ENCODE measurements around the gene SEC22B.
"Not testable (repeated sequence)": the region's sequence is repeated elsewhere in the genome, so short reads cannot be mapped to it uniquely, and the experiment has no call there.

Gene SEC22B

DNA sequence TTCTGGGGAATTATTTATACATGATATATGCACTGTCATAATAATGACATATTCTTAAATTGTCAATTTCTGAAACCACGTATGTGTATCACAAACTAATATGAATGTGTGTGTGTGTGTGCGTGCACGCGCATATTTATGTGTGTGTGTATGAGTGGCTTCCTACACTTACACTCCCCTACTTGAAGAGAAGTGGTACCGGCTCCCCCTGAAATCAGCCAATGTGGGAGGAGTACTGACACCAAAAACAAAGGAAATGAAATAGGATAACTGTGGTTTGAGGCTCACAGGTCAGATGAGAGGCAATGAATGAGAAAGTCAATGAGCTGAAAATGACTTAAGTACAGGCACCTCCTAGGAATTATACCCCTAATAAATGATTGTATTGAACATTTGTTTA, 64.1 kb downstream of the SEC22B start:
- DNase-seq: not testable (repeated sequence)

DNA sequence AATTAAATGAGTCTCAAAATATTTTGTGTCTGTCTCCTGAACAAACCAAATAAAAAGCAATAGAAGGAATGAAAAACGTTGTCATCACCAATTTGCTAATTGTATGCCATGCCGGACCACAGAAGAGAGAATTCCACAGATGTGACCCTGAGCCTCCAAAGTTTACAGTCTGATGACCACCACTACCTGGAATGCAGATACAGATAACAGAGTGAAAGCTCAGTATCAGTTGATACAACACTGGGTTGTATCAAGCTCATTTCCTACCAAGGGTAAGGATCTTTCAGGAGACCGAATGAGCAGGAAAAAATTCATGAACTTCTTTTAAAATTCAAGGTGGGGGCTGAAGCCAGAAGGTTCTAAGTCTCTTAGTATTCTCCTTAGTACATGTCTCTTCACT, 64.5 kb downstream of the SEC22B start:
- DNase-seq: not testable (repeated sequence)

DNA sequence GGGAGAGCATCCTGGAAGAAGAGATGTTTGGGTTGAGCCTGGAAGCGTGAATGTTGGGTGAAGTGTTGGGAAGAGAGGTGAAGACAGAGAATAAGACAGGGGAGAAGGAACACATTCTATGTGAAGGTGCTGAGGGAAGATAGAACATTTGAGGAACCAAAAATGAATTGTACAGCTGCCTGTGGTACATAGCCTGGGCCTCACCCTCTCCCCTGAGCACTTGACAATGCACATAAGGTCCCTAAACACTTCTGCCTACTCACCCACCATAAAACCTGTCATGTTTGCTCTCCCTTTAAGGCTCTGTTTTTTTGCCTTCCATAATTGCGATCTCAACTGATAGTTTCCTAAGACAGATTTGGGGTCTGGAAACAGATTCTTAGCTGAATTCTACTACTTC, 65.3 kb downstream of the SEC22B start:
- not testable (repeated sequence) for DNase-seq

DNA sequence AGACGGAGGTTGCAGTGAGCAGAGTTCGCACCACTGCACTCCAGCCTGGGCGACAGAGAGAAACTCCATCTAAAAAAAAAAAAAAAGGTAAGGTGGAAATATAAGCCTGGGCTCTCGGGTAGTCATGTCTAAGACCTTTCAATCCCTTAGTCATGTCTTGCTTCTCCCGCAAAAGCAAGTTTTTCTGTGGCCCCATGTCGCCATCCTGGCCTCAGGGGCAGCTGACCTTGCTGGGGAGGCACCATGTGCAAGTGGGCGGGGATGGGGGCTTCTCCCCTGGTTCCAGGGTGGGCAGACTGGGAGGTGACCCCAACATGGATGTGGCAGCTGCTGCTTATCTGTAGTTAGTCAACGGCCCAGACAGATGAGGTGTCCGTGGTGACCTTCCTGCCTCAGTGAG, 66.7 kb downstream of the SEC22B start:
- DNase-seq: not testable (repeated sequence)

DNA sequence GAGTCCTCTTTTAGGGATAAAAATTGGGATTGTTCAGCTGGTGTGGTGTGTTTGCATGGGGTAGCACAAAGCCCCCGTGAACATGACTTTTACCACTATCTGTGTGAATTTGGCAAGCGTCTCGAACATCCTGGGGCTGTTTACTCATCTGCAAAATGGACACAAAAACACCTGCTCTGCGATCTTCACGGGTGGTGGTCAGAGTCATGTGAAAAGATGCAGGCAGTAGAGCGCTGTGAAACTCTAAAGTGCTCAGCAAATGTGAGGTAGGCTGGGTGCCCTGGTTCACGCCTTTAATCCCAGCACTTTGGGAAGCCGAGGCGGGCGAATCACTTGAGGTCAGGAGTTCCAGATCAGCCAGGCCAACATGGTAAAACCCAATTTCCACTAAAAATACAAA, 67.1 kb downstream of the SEC22B start:
- DNase-seq: not testable (repeated sequence)

DNA sequence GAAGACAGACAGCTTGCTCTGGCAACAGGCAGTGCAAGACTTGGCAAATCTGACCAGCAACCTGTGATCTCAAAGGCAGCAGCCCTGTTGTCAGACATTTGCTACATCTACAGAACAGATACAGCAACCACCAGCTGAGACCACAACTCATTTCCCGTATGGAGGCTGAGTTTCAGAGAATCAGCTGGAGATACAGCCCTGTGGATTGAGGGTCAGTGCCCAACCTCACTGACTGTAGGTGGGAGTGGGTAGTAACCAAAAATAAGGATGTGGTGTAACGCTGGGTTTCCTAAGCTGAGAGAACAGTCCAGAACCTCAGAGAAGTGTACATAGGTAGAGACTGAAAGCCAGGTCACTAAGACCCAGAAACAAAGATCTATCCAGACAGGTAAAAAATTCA, 71.0 kb downstream of the SEC22B start:
- not testable (repeated sequence) for DNase-seq

DNA sequence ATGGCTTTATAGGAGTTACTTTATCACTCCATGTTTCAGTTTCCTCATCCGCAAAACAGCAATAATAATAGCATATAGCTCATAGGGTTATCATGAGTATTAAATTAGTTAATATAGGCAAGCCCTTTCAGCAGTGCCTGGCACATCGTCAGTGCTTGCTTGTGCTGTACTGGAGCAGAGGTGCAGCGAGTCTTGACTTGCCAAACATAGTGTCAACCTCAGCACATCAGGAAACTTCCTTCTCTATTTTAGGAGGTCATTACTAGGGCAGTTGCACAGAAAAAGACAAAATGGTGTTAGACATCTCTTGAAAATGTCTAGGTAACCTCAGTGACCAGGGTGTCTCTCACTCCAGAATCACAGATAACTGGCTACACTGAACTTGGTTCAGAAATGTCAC, 72.6 kb downstream of the SEC22B start:
- DNase-seq: not testable (repeated sequence)

DNA sequence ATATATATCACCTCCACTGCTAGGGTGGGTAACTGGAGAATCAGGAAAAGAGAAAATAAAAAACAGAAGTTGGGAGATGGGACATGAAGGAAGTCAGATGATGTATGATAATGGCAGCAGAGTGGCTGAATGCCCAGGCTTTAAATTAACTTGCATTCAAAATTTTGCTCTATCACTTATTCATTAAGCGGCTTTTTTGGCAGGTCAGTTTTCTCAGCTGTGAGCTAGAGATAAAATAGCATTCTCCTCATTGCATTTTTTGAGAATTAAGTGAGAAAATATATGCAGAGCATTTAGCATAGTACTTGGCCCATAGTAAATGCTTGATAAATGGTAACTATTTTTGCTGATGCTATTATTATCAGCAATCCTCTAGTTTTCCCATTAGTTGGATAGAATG, 74.7 kb downstream of the SEC22B start:
- not testable (repeated sequence) for DNase-seq
